ENCODE data around the gene FBXO3.

DNA sequence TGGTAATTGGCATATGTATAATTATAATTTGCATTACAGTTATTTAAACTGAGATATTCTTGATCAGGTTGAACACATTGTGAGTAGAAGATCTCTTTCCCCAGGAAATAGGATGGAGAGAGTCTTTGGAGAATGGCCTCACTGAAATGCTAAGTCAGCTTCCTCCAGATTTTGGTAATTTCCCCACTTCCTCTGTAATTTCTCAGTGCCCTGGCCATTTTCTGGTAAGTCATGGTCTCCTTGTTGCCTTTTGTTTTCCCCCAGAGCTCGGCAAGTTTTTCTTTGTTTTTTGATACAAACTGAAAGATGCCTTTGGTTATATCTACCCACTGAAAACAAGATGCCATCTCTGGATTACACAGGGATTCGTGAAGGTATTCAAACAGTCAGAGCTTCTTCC, 12.8 kb upstream of the FBXO3 start:
- TF ChIP-seq, protein P1, sequence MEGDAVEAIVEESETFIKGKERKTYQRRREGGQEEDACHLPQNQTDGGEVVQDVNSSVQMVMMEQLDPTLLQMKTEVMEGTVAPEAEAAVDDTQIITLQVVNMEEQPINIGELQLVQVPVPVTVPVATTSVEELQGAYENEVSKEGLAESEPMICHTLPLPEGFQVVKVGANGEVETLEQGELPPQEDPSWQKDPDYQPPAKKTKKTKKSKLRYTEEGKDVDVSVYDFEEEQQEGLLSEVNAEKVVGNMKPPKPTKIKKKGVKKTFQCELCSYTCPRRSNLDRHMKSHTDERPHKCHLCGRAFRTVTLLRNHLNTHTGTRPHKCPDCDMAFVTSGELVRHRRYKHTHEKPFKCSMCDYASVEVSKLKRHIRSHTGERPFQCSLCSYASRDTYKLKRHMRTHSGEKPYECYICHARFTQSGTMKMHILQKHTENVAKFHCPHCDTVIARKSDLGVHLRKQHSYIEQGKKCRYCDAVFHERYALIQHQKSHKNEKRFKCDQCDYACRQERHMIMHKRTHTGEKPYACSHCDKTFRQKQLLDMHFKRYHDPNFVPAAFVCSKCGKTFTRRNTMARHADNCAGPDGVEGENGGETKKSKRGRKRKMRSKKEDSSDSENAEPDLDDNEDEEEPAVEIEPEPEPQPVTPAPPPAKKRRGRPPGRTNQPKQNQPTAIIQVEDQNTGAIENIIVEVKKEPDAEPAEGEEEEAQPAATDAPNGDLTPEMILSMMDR (IDR thresholded peaks at IDR 0.05) = no peak
- TF ChIP-seq POLR2A (IDR thresholded peaks at IDR 0.05) = no peak

Measured in esophagus squamous epithelium (tissue), 4 donors.